Ascending aorta (tissue), 2 donors: Measurements from ENCODE around the gene ASTN1. TPM values are rescaled to one million over a fixed set of nuclear protein-coding genes. Genes with fewer than 3 reads are reported as not detected.

Experiments used
- DNase-seq, 2 donors: peaks; one replicate each; pipeline ENCODE4 v3.0.0-alpha.2; 2019; ENCODE audit warnings: low spot score in 2 of 2
- H3K27ac ChIP-seq, 2 donors: fragments of 200-600 bp; sonication (generic); one replicate each; pipeline ENCODE4 v1.5.1; 2016 to 2017; ENCODE audit warnings: mild to moderate bottlenecking in 1 of 2
- H3K27me3 ChIP-seq: fragments of 200-600 bp; sonication (generic); one replicate; pipeline ENCODE4 v1.5.1; 2017
- H3K36me3 ChIP-seq, 2 donors: fragments of 200-600 bp; sonication (generic); one replicate each; pipeline ENCODE4 v1.5.1; 2016
- H3K4me1 ChIP-seq, 2 donors: fragments of 200-600 bp; sonication (generic); one replicate each; pipeline ENCODE4 v1.5.1; 2016 to 2017; ENCODE audit warnings: mild to moderate bottlenecking in 1 of 2
- H3K4me3 ChIP-seq, 2 donors: fragments of 200-600 bp; sonication (generic); one replicate each; pipeline ENCODE4 v1.5.1; 2016 to 2017; ENCODE audit warnings: mild to moderate bottlenecking in 1 of 2
- H3K9me3 ChIP-seq, 2 donors: fragments of 200-600 bp; sonication (generic); one replicate each; pipeline ENCODE4 v1.5.1; 2016
- CTCF ChIP-seq, 3 experiments: fragments of 200-600 bp in 2 of 3; fragments of 450-650 bp in 1 of 3; sonication (generic) in 2 of 3; IDR thresholded peaks; one replicate each; pipeline ENCODE4 v1.5.1; 2016 to 2019; ENCODE audit warnings: antibody characterized with exemption in 3 of 3, mild to moderate bottlenecking in 1 of 3, moderate library complexity in 1 of 3
- intact Hi-C: fragments of 100-400 bp; cut with DNase I; formaldehyde crosslinking; loops from one replicate; pipeline ENCODE4 v1.15.1; 2023
- total RNA-seq: library from RNA; depleted of rRNA; stranded (reverse); fragments of >200 nt; gene quantifications from one replicate; pipeline ENCODE4 v1.1.0, GENCODE V29; 2016

Gene ASTN1
- total RNA-seq, 1 donor from 2014 or later = 0.32 TPM

GRCh38 chr1:177033628-177034027 is 130.9 kb downstream of the ASTN1 start:
- no peak for DNase-seq
- H3K27me3 ChIP-seq = no peaks in the 10 kb centered on the region

GRCh38 chr1:177032434-177032833 is 132.1 kb downstream of the ASTN1 start:
- Histone ChIP-seq H3K27ac (no peak overlapping the region), H3K9me3 (no peaks in the 10 kb centered on the region), H3K4me3 (no peak overlapping the region), H3K27me3 (no peaks in the 10 kb centered on the region), H3K4me1 (no peaks in the 10 kb centered on the region), H3K36me3 (no peaks in the 10 kb centered on the region)
- no peak for TF ChIP-seq CTCF (IDR thresholded peaks at IDR 0.05)
- no peak for DNase-seq
- intact Hi-C loops = no loop called here

More at GRCh38 chr1:177033628-177034027, 130.9 kb downstream of the ASTN1 start:
- Histone ChIP-seq H3K4me1 (no peaks in the 10 kb centered on the region), H3K36me3 (no peaks in the 10 kb centered on the region), H3K27ac (no peak overlapping the region), H3K4me3 (no peak overlapping the region), H3K9me3 (no peaks in the 10 kb centered on the region)
- intact Hi-C loops = no loop called here
- TF ChIP-seq CTCF (IDR thresholded peaks at IDR 0.05) = no peak

- intact Hi-C loops = no loop called here
- DNase-seq = no peak
- Histone ChIP-seq H3K9me3 (no peaks in the 10 kb centered on the region), H3K27ac (no peak overlapping the region), H3K27me3 (no peaks in the 10 kb centered on the region), H3K36me3 (no peaks in the 10 kb centered on the region), H3K4me3 (no peak overlapping the region), H3K4me1 (no peaks in the 10 kb centered on the region)
- no peak for TF ChIP-seq CTCF (IDR thresholded peaks at IDR 0.05)
Observed at GRCh38 chr1:177024623-177025022, 139.9 kb downstream of the ASTN1 start.

GRCh38 chr1:177023726-177024125 is 140.8 kb downstream of the ASTN1 start:
- no peak for TF ChIP-seq CTCF (IDR thresholded peaks at IDR 0.05)
- Histone ChIP-seq H3K9me3 (no peaks in the 10 kb centered on the region), H3K4me3 (no peak overlapping the region), H3K27me3 (no peaks in the 10 kb centered on the region), H3K36me3 (no peaks in the 10 kb centered on the region), H3K27ac (no peak overlapping the region), H3K4me1 (no peaks in the 10 kb centered on the region)
- no peak for DNase-seq
- intact Hi-C loops = no loop called here

- H3K9me3 ChIP-seq = no peaks in the 10 kb centered on the region
- intact Hi-C loops = no loop called here
- no peak for DNase-seq
- H3K27ac ChIP-seq = no peak overlapping the region
- no peaks in the 10 kb centered on the region for H3K36me3 ChIP-seq
- no peaks in the 10 kb centered on the region for H3K4me1 ChIP-seq
- no peak for TF ChIP-seq CTCF (IDR thresholded peaks at IDR 0.05)
- H3K4me3 ChIP-seq = no peak overlapping the region
- H3K27me3 ChIP-seq = no peaks in the 10 kb centered on the region
Observed at GRCh38 chr1:177023249-177023648, 141.3 kb downstream of the ASTN1 start.

GRCh38 chr1:177021687-177022086 is 142.8 kb downstream of the ASTN1 start:
- H3K27me3 ChIP-seq = no peaks in the 10 kb centered on the region
- no peak overlapping the region for H3K27ac ChIP-seq
- H3K36me3 ChIP-seq = no peaks in the 10 kb centered on the region
- H3K4me1 ChIP-seq = no peaks in the 10 kb centered on the region
- intact Hi-C loops = no loop called here
- H3K4me3 ChIP-seq = no peak overlapping the region
- no peak for DNase-seq
- H3K9me3 ChIP-seq = no peaks in the 10 kb centered on the region
- TF ChIP-seq CTCF (IDR thresholded peaks at IDR 0.05) = no peak
